Loucy (cell line): ENCODE measurements around the gene PRR7.

Experiments used
- H2AFZ ChIP-seq: fragments of 200-600 bp; sonication (generic); 2 replicates; pipeline ENCODE4 v1.6.0; 2016; ENCODE audit warnings: antibody characterized with exemption, mild to moderate bottlenecking, low read length, moderate library complexity
- H3F3A ChIP-seq: fragments of 200-600 bp; 2 replicates; pipeline ENCODE4 v1.6.0; 2016; ENCODE audit warnings: antibody characterized with exemption, low read depth, mild to moderate bottlenecking
- H3K27me3 ChIP-seq: fragments of 200-600 bp; sonication (generic); 2 replicates; pipeline ENCODE4 v1.6.1; 2014; ENCODE audit warnings: low read length, mild to moderate bottlenecking; ENCODE audit not compliant: insufficient read depth, poor library complexity, severe bottlenecking
- H3K36me3 ChIP-seq: fragments of 200-600 bp; sonication (generic); 2 replicates; pipeline ENCODE4 v1.6.1; 2016; ENCODE audit warnings: low read length; ENCODE audit not compliant: insufficient read depth
- H3K4me1 ChIP-seq: fragments of 200-600 bp; sonication (generic); 2 replicates; pipeline ENCODE4 v1.5.1; 2014; ENCODE audit warnings: low read length, mild to moderate bottlenecking; ENCODE audit not compliant: insufficient read depth, poor library complexity, severe bottlenecking
- H3K4me2 ChIP-seq: fragments of 200-600 bp; sonication (generic); 2 replicates; pipeline ENCODE4 v1.6.0; 2014; ENCODE audit warnings: antibody characterized with exemption, low read length, low read depth, mild to moderate bottlenecking; ENCODE audit not compliant: poor library complexity, severe bottlenecking
- H3K4me3 ChIP-seq: fragments of 200-600 bp; sonication (generic); 2 replicates; pipeline ENCODE4 v1.5.1; 2014; ENCODE audit warnings: low read length, mild to moderate bottlenecking, mixed read lengths; ENCODE audit not compliant: poor library complexity, severe bottlenecking
- H3K79me2 ChIP-seq: fragments of 200-600 bp; sonication (generic); 2 replicates; pipeline ENCODE4 v1.6.1; 2014; ENCODE audit warnings: low read length; ENCODE audit not compliant: insufficient read depth
- H3K9ac ChIP-seq: fragments of 200-600 bp; sonication (generic); 2 replicates; pipeline ENCODE4 v1.6.0; 2014; ENCODE audit warnings: mild to moderate bottlenecking, low read depth, low read length, moderate library complexity; ENCODE audit not compliant: poor library complexity, severe bottlenecking
- H3K9me2 ChIP-seq: fragments of 200-600 bp; sonication (generic); replicated peaks from 2 replicates; pipeline ENCODE4 v1.6.1; 2016; ENCODE audit warnings: low read depth, low read length, mixed read lengths
- H3K9me3 ChIP-seq: fragments of 200-600 bp; sonication (generic); 2 replicates; pipeline ENCODE4 v1.6.1; 2014; ENCODE audit warnings: mild to moderate bottlenecking, antibody characterized with exemption, low read length, low read depth; ENCODE audit not compliant: insufficient read depth
- H4K20me1 ChIP-seq: fragments of 200-600 bp; sonication (generic); 2 replicates; pipeline ENCODE4 v1.6.0; 2014; ENCODE audit warnings: antibody characterized with exemption, low read length, mild to moderate bottlenecking; ENCODE audit not compliant: insufficient read depth, poor library complexity, severe bottlenecking
- CTCF ChIP-seq: fragments of 200-600 bp; sonication (generic); conservative IDR thresholded peaks from 2 replicates; pipeline ENCODE4 v1.5.1; 2014; ENCODE audit warnings: mild to moderate bottlenecking, antibody characterized with exemption, low read length
- EZH2phosphoT487 ChIP-seq: fragments of 200-600 bp; IDR thresholded peaks from 2 replicates; pipeline ENCODE4 v1.6.1; 2018; ENCODE audit warnings: antibody characterized with exemption, mild to moderate bottlenecking, moderate library complexity, borderline replicate concordance

The PRR7 gene

GRCh38 chr5:177486256-177486655, 39.6 kb downstream of the PRR7 start:
- no peaks in the 10 kb centered on the region for H3K27me3 ChIP-seq
- H2AFZ ChIP-seq: no peak overlapping the region
- no peak overlapping the region for H3K4me3 ChIP-seq
- H3K36me3 ChIP-seq: peaks cover 4% of the 10 kb centered on the region; the same call in 1 of the 2 replicates
- H4K20me1 ChIP-seq: peaks cover 4% of the 10 kb centered on the region
- H3F3A ChIP-seq: no peaks in the 10 kb centered on the region
- H3K4me2 ChIP-seq: no peak overlapping the region
- H3K9ac ChIP-seq: no peak overlapping the region
- no peaks in the 10 kb centered on the region for H3K9me2 ChIP-seq
- TF ChIP-seq EZH2phosphoT487 (no peak), CTCF (no peak)
- H3K9me3 ChIP-seq: no peaks in the 10 kb centered on the region
- no peaks in the 10 kb centered on the region for H3K79me2 ChIP-seq
- H3K4me1 ChIP-seq: no peaks in the 10 kb centered on the region

GRCh38 chr5:177487144-177487543, 40.5 kb downstream of the PRR7 start:
- Histone ChIP-seq H3K4me2 (no peak overlapping the region), H3K9me2 (no peaks in the 10 kb centered on the region), H3F3A (no peaks in the 10 kb centered on the region), H3K4me3 (no peak overlapping the region), H4K20me1 (peaks cover 4% of the 10 kb centered on the region), H3K4me1 (no peaks in the 10 kb centered on the region), H3K9ac (no peak overlapping the region), H3K9me3 (no peaks in the 10 kb centered on the region), H3K27me3 (no peaks in the 10 kb centered on the region), H3K36me3 (peaks cover 4% of the 10 kb centered on the region; the same call in 1 of the 2 replicates), H2AFZ (no peak overlapping the region), H3K79me2 (no peaks in the 10 kb centered on the region)
- TF ChIP-seq EZH2phosphoT487 (no peak), CTCF (no peak)

GRCh38 chr5:177487975-177488374, 41.4 kb downstream of the PRR7 start:
- TF ChIP-seq EZH2phosphoT487: no peak
- no peak for TF ChIP-seq CTCF
- Histone ChIP-seq H3K79me2 (peaks cover under 1% of the 10 kb centered on the region; the same call in 1 of the 2 replicates), H3K4me1 (no peaks in the 10 kb centered on the region), H3K4me2 (no peak overlapping the region), H3K9me2 (no peaks in the 10 kb centered on the region), H3K4me3 (no peak overlapping the region), H3K36me3 (peaks cover 4% of the 10 kb centered on the region; the same call in 1 of the 2 replicates), H2AFZ (no peak overlapping the region), H4K20me1 (peaks cover 4% of the 10 kb centered on the region), H3K9me3 (no peaks in the 10 kb centered on the region), H3K27me3 (no peaks in the 10 kb centered on the region), H3K9ac (no peak overlapping the region), H3F3A (no peaks in the 10 kb centered on the region)
